MCF 10A (cell line): ENCODE data around the gene LETM1. TPM values are rescaled to one million over a fixed set of nuclear protein-coding genes. Genes with fewer than 3 reads are reported as not detected.

Experiments used
- BruUV-seq: library from RNA; stranded (reverse); fragments of 400-500 nt; replicated peaks from 2 replicates; lab custom pipeline; 2021; lab: Mats Ljungman, UMichigan
- CTCF ChIA-PET: fragments of 300-600 bp; sonication (Branson Sonifier 250); formaldehyde crosslinking; extraction: SDS; loops from one replicate; lab custom pipeline; 2021; ENCODE audit warnings: antibody characterized with exemption, inconsistent platforms; lab: Yijun Ruan, JAX
- POLR2A ChIA-PET: fragments of 300-600, 350-650 bp; sonication (Branson Sonifier 250); formaldehyde crosslinking; extraction: SDS; loops from one replicate; lab custom pipeline; 2020; ENCODE audit warnings: antibody characterized with exemption, inconsistent platforms; lab: Yijun Ruan, JAX
- DNase-seq: peaks from one replicate; pipeline ENCODE4 v3.0.0-alpha.2; 2018; ENCODE audit not compliant: unreplicated experiment
- H3K27ac Mint-ChIP-seq: one replicate; pipeline ENCODE4 v1.8.0; 2022; ENCODE audit warnings: mild to moderate bottlenecking, low read depth, mixed read lengths; ENCODE audit not compliant: unreplicated experiment
- H3K27me3 Mint-ChIP-seq: one replicate; pipeline ENCODE4 v1.8.0; 2022; ENCODE audit warnings: mixed read lengths; ENCODE audit not compliant: insufficient read depth, unreplicated experiment
- H3K36me3 Mint-ChIP-seq: one replicate; pipeline ENCODE4 v1.8.0; 2022; ENCODE audit warnings: mild to moderate bottlenecking, moderate library complexity, mixed read lengths; ENCODE audit not compliant: insufficient read depth, unreplicated experiment
- H3K4me1 Mint-ChIP-seq: one replicate; pipeline ENCODE4 v1.8.0; 2022; ENCODE audit warnings: mixed read lengths; ENCODE audit not compliant: insufficient read depth, unreplicated experiment
- H3K4me3 Mint-ChIP-seq: one replicate; pipeline ENCODE4 v1.8.0; 2022; ENCODE audit warnings: mild to moderate bottlenecking, moderate library complexity, mixed read lengths; ENCODE audit not compliant: unreplicated experiment
- H3K9me3 Mint-ChIP-seq: one replicate; pipeline ENCODE4 v1.8.0; 2022; ENCODE audit warnings: mixed read lengths; ENCODE audit not compliant: unreplicated experiment
- intact Hi-C: fragments of 100-400 bp; cut with micrococcal nuclease; formaldehyde crosslinking; loops from 2 replicates; pipeline ENCODE4 v1.14.1; 2022
- total RNA-seq: library from RNA; stranded (reverse); gene quantifications from 2 replicates; pipeline ENCODE4 v1.2.3, GENCODE V29; 2022
- TF ChIP-seq, protein P1 (sequence below): fragments of 200-600 bp; IDR thresholded peaks from one replicate; pipeline ENCODE4 v1.8.0; 2022; ENCODE audit warnings: antibody characterized with exemption, mild to moderate bottlenecking; ENCODE audit not compliant: unreplicated experiment

LETM1 gene
- total RNA-seq, 1 experiment from 2014 or later, result 85.0 TPM

GRCh38 chr4:1794809-1795298, 61.1 kb downstream of the LETM1 start:
- H3K27ac Mint-ChIP-seq, result no peak overlapping the region
- POLR2A ChIA-PET, result interaction anchor here (0.8 kb wide), 1 partner anchor 47 kb away, joined by 4 read pairs; no protein-coding TSS in a partner anchor
- peaks cover 9% of the 10 kb centered on the region for H3K4me1 Mint-ChIP-seq
- peaks cover 4% of the 10 kb centered on the region for H3K36me3 Mint-ChIP-seq
- H3K27me3 Mint-ChIP-seq, result no peaks in the 10 kb centered on the region
- H3K9me3 Mint-ChIP-seq, result no peaks in the 10 kb centered on the region
- BruUV-seq, result no TSS peak
- TF ChIP-seq, protein P1, sequence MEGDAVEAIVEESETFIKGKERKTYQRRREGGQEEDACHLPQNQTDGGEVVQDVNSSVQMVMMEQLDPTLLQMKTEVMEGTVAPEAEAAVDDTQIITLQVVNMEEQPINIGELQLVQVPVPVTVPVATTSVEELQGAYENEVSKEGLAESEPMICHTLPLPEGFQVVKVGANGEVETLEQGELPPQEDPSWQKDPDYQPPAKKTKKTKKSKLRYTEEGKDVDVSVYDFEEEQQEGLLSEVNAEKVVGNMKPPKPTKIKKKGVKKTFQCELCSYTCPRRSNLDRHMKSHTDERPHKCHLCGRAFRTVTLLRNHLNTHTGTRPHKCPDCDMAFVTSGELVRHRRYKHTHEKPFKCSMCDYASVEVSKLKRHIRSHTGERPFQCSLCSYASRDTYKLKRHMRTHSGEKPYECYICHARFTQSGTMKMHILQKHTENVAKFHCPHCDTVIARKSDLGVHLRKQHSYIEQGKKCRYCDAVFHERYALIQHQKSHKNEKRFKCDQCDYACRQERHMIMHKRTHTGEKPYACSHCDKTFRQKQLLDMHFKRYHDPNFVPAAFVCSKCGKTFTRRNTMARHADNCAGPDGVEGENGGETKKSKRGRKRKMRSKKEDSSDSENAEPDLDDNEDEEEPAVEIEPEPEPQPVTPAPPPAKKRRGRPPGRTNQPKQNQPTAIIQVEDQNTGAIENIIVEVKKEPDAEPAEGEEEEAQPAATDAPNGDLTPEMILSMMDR, result no peak
- intact Hi-C loops, result loop anchor here (5.0 kb wide), 1 partner anchor 48 kb away; no protein-coding TSS in a partner anchor
- H3K4me3 Mint-ChIP-seq, result no peak overlapping the region
- no peak for DNase-seq
- CTCF ChIA-PET, result interaction anchor here (0.6 to 2.2 kb wide), 4 partner anchors 15 to 115 kb away, joined by 3 to 16 read pairs (median 6); no protein-coding TSS in a partner anchor

- Mint-ChIP-seq H3K4me1 (peaks cover 9% of the 10 kb centered on the region), H3K4me3 (peak overlapping the region; percentile 39), H3K27me3 (no peaks in the 10 kb centered on the region), H3K9me3 (no peaks in the 10 kb centered on the region), H3K36me3 (peaks cover 4% of the 10 kb centered on the region), H3K27ac (no peak overlapping the region)
- peak; percentile 13 for DNase-seq
- CTCF ChIA-PET, result interaction anchor here (0.6 to 2.6 kb wide), 5 partner anchors 16 to 635 kb away, joined by 3 to 10 read pairs (median 4); no protein-coding TSS in a partner anchor
- TF ChIP-seq, protein P1, result no peak
- intact Hi-C loops, result loop anchor here (5.0 kb wide), 1 partner anchor 47 kb away; no protein-coding TSS in a partner anchor
- BruUV-seq, result no TSS peak
- POLR2A ChIA-PET, result interaction anchor here (0.8 to 2.2 kb wide), 3 partner anchors 42 to 47 kb away, joined by 3 to 12 read pairs (median 4); no protein-coding TSS in a partner anchor
These were observed 61.8 kb downstream of the LETM1 start for GRCh38 chr4:1793940-1794808.

DNA sequence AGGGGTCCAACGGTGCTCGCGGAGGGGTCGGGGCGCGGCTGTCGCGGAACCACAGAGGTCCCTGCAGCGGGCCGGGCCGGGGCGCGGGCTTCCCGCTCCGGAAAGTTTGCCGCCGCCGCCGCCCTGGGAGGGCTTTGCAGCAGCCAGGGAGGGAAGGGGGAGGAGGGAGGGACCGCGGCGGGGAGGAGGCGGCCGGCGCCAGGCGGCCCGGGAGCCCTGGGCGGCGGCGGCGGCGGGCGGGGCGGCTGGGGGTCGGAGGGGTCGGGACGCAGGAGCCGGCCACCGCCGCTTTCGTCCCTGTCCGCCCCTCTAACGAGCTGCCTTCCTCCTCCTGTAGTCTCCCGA, 62.5 kb downstream of the LETM1 start:
- POLR2A ChIA-PET, result interaction anchor here (0.5 to 2.2 kb wide), 4 partner anchors 41 to 1590 kb away, joined by 3 to 12 read pairs (median 4); no protein-coding TSS in a partner anchor
- Mint-ChIP-seq H3K4me3 (peak overlapping the region; percentile 39), H3K36me3 (peaks cover 4% of the 10 kb centered on the region), H3K27me3 (no peaks in the 10 kb centered on the region), H3K27ac (no peak overlapping the region), H3K9me3 (no peaks in the 10 kb centered on the region), H3K4me1 (peaks cover 9% of the 10 kb centered on the region)
- intact Hi-C loops, result loop anchor here (5.0 kb wide), 1 partner anchor 46 kb away; no protein-coding TSS in a partner anchor
- BruUV-seq, result no TSS peak
- CTCF ChIA-PET, result interaction anchor here (0.6 to 2.6 kb wide), 3 partner anchors 45 to 634 kb away, joined by 3 to 10 read pairs (median 3); no protein-coding TSS in a partner anchor
- TF ChIP-seq, protein P1, result no peak
- peak; percentile 18 for DNase-seq
